ENCODE data around the gene DPYD.

The DPYD gene

GRCh38 chr1:97074771-97075170 is 846.1 kb downstream of the DPYD start:
- Histone ChIP-seq H3K4me3 (replicated peaks; ENCODE audit: low read depth, low read length) (no peak overlapping the region), H3K27me3 (replicated peaks; ENCODE audit: control insufficient read depth, insufficient read depth, low read length) (no peaks in the 10 kb centered on the region), H3K36me3 (ENCODE audit: control insufficient read depth, insufficient read depth, low read length) (no peaks in the 10 kb centered on the region)
- DNase-seq (ENCODE audit: extremely low read depth, insufficient read length) = no peak
- no peak for TF ChIP-seq CTCF (IDR thresholded peaks at IDR 0.05; ENCODE audit: insufficient read depth, low read length, poor library complexity, severe bottlenecking)

GRCh38 chr1:97073936-97074335 is 846.9 kb downstream of the DPYD start:
- H3K4me3 ChIP-seq (replicated peaks; ENCODE audit: low read depth, low read length) = no peak overlapping the region
- no peak for TF ChIP-seq CTCF (IDR thresholded peaks at IDR 0.05; ENCODE audit: insufficient read depth, low read length, poor library complexity, severe bottlenecking)
- DNase-seq (ENCODE audit: extremely low read depth, insufficient read length) = no peak
- no peaks in the 10 kb centered on the region for H3K36me3 ChIP-seq (ENCODE audit: control insufficient read depth, insufficient read depth, low read length)
- H3K27me3 ChIP-seq (replicated peaks; ENCODE audit: control insufficient read depth, insufficient read depth, low read length) = no peaks in the 10 kb centered on the region

GRCh38 chr1:97073169-97073568 is 847.7 kb downstream of the DPYD start:
- no peaks in the 10 kb centered on the region for H3K36me3 ChIP-seq (ENCODE audit: control insufficient read depth, insufficient read depth, low read length)
- H3K27me3 ChIP-seq (replicated peaks; ENCODE audit: control insufficient read depth, insufficient read depth, low read length) = no peaks in the 10 kb centered on the region
- no peak for TF ChIP-seq CTCF (IDR thresholded peaks at IDR 0.05; ENCODE audit: insufficient read depth, low read length, poor library complexity, severe bottlenecking)
- DNase-seq (ENCODE audit: extremely low read depth, insufficient read length) = no peak
- H3K4me3 ChIP-seq (replicated peaks; ENCODE audit: low read depth, low read length) = no peak overlapping the region

GRCh38 chr1:97071173-97071572 is 849.7 kb downstream of the DPYD start:
- Histone ChIP-seq H3K36me3 (ENCODE audit: control insufficient read depth, insufficient read depth, low read length) (no peaks in the 10 kb centered on the region), H3K27me3 (replicated peaks; ENCODE audit: control insufficient read depth, insufficient read depth, low read length) (no peaks in the 10 kb centered on the region), H3K4me3 (replicated peaks; ENCODE audit: low read depth, low read length) (no peak overlapping the region)
- TF ChIP-seq CTCF (IDR thresholded peaks at IDR 0.05; ENCODE audit: insufficient read depth, low read length, poor library complexity, severe bottlenecking) = no peak
- no peak for DNase-seq (ENCODE audit: extremely low read depth, insufficient read length)

- Histone ChIP-seq H3K4me3 (replicated peaks; ENCODE audit: low read depth, low read length) (no peak overlapping the region), H3K27me3 (replicated peaks; ENCODE audit: control insufficient read depth, insufficient read depth, low read length) (no peaks in the 10 kb centered on the region), H3K36me3 (ENCODE audit: control insufficient read depth, insufficient read depth, low read length) (no peaks in the 10 kb centered on the region)
- no peak for TF ChIP-seq CTCF (IDR thresholded peaks at IDR 0.05; ENCODE audit: insufficient read depth, low read length, poor library complexity, severe bottlenecking)
- DNase-seq (ENCODE audit: extremely low read depth, insufficient read length) = no peak
Observed at GRCh38 chr1:97070376-97070775, 850.5 kb downstream of the DPYD start.

GRCh38 chr1:97069312-97069711 is 851.5 kb downstream of the DPYD start:
- no peak for TF ChIP-seq CTCF (IDR thresholded peaks at IDR 0.05; ENCODE audit: insufficient read depth, low read length, poor library complexity, severe bottlenecking)
- no peak for DNase-seq (ENCODE audit: extremely low read depth, insufficient read length)

More at GRCh38 chr1:97069312-97069711, 851.5 kb downstream of the DPYD start:
- no peak overlapping the region for H3K4me3 ChIP-seq (replicated peaks; ENCODE audit: low read depth, low read length)
- H3K27me3 ChIP-seq (replicated peaks; ENCODE audit: control insufficient read depth, insufficient read depth, low read length) = no peaks in the 10 kb centered on the region
- H3K36me3 ChIP-seq (ENCODE audit: control insufficient read depth, insufficient read depth, low read length) = no peaks in the 10 kb centered on the region
